ES-I3 (cell line): ENCODE data around the gene ABCA7.
A peak's percentile ranks its signal among the peaks of the same experiment; 100 is the strongest.

Experiments
- H3K36me3 ChIP-seq: 2 replicates; pipeline ENCODE4 v1.6.1; 2013; ENCODE audit warnings: mild to moderate bottlenecking, low read length, control low read depth, moderate library complexity; ENCODE audit not compliant: insufficient read depth
- H3K4me1 ChIP-seq: 2 replicates; pipeline ENCODE4 v1.6.1; 2013; ENCODE audit warnings: mild to moderate bottlenecking, control low read depth, low read length; ENCODE audit not compliant: insufficient read depth
- H3K9ac ChIP-seq: 2 replicates; pipeline ENCODE4 v1.6.1; 2013; ENCODE audit warnings: low read depth, mild to moderate bottlenecking, low read length, moderate library complexity
- H3K9me3 ChIP-seq: 2 replicates; pipeline ENCODE4 v1.6.1; 2013; ENCODE audit warnings: mild to moderate bottlenecking, low read length, moderate library complexity; ENCODE audit not compliant: control insufficient read depth, insufficient read depth

ABCA7 gene

DNA sequence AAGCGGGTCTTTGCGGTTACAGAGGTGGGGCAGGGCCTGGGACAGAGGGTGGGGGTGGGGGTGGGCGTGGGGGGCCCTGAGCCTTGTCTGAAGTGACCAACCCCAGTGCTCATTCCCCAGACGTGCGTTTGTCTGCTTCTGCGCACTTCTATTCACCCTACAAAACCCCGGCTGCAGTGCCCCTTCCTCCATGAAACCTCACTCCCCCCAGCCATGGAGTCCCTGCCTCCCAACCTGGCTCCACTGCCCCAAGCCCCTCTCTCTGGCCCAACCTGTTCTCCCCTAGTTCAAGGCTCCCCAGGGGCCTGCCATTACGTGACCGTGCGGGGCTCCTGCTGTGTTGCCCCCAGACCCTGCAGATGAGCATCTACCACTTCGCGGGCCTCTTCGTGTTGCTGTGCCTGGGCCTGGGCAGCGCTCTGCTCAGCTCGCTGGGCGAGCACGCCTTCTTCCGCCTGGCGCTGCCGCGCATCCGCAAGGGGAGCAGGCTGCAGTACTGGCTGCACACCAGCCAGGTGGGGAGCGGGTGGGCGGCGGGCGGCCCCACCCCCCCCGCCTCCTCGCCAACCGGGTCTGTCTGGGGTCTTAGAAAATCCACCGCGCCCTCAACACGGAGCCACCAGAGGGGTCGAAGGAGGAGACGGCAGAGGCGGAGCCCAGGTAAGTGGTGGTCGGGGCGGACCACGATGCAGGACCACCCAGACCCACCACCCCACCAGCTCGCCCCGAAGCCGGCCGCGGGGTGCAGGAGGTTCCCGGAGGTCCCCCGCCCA, 31.5 kb upstream of the ABCA7 start:
- Histone ChIP-seq H3K36me3 (no peaks in the 10 kb centered on the region), H3K9me3 (no peaks in the 10 kb centered on the region), H3K9ac (no peak overlapping the region), H3K4me1 (no peaks in the 10 kb centered on the region)

DNA sequence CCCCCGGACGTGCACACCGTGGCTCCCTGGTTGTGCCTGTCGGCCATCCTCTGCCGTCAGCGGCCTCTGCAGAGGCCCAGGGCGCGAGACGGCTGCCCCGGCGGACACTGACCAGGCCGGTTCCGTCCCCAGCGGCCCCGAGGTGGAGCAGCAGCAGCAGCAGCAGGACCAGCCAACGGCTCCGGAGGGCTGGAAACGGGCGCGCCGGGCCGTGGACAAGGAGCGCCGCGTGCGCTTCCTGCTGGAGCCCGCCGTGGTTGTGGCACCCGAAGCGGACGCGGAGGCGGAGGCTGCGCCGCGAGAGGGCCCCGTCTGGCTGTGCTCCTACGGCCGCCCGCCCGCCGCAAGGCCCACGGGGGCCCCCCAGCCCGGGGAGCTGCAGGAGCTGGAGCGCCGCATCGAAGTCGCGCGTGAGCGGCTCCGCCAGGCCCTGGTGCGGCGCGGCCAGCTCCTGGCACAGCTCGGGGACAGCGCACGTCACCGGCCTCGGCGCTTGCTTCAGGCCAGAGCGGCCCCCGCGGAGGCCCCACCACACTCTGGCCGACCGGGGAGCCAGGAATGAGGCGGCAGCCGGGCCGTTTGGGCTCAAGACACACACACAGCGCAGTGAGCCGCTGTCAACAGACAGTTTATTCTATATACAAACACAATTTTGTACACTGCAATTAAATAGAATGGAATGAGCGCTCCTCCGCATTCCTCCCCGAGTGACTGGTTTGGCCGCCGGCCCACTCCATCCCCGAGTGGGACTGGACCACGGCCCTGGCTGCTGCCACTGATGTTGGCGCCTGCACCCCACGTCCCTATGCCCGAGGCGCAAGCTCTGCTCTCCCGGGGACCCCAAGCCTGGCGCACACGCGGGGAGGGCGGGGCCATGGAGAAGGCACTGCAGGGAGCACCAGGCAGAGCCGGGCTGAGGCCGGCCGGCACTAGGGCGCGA, 30.6 kb upstream of the ABCA7 start:
- H3K36me3 ChIP-seq = no peaks in the 10 kb centered on the region
- H3K4me1 ChIP-seq = no peaks in the 10 kb centered on the region
- H3K9ac ChIP-seq = no peak overlapping the region
- H3K9me3 ChIP-seq = no peaks in the 10 kb centered on the region

DNA sequence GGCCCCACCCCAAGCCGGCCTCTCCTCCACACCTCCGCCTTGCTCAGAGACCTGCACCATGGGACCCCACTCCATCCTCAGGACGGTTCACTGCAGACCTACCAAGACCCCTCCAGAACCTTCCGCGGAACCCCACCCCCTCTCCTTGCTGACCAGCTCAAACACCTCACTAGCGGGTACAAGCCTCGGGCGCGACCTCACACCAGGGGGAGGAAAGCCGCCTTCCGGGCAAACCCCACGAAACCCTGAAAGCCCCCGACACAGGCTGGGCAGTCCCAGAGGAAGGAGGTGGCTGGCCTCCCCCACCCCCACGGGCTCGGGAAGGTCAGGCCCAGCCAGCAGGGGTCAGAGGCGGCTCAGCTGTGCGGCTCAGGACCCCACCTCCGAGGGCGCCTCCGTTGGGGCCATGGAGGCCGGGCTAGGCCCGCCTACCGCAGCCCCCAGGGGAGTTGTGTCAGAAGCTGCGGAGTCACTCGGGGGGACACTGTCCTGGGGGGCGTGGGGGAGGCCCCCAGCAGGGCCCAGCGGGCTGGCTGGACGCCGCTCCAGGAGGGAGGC, 29.8 kb upstream of the ABCA7 start:
- Histone ChIP-seq H3K9ac (no peak overlapping the region), H3K9me3 (no peaks in the 10 kb centered on the region), H3K4me1 (no peaks in the 10 kb centered on the region), H3K36me3 (no peaks in the 10 kb centered on the region)

- Histone ChIP-seq H3K36me3 (no peaks in the 10 kb centered on the region), H3K9me3 (no peaks in the 10 kb centered on the region), H3K4me1 (no peaks in the 10 kb centered on the region), H3K9ac (no peak overlapping the region)
These were observed 29.1 kb upstream of the ABCA7 start for GRCh38 chr19:1010586-1011510.

- Histone ChIP-seq H3K36me3 (no peaks in the 10 kb centered on the region), H3K9ac (no peak overlapping the region), H3K9me3 (no peaks in the 10 kb centered on the region), H3K4me1 (peaks cover 7% of the 10 kb centered on the region)
These were observed 28.0 kb upstream of the ABCA7 start for GRCh38 chr19:1011831-1012333.

DNA sequence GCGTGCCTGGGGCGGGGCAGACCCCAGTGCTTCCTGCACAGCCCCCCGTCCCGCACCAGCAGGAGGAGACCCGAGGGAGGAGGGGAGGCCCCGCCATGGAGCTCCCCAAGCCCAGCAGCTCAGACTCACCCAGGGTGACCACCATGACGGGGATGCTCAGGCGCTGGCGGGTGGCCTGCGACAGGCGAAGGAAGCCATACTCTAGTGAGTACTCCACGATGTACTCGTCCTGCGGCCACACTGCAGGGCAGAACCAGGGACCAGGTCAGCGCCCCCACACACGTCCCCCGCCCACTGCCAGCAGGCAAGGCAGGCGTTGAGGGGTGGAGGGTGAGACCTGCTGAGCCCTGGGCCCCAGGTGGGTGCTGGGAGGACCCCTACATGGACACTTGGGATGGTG, 27.6 kb upstream of the ABCA7 start:
- no peaks in the 10 kb centered on the region for H3K36me3 ChIP-seq
- H3K4me1 ChIP-seq = peaks cover 11% of the 10 kb centered on the region
- no peak overlapping the region for H3K9ac ChIP-seq
- H3K9me3 ChIP-seq = no peaks in the 10 kb centered on the region

GRCh38 chr19:1013218-1013617, 26.7 kb upstream of the ABCA7 start:
- no peaks in the 10 kb centered on the region for H3K36me3 ChIP-seq
- H3K9me3 ChIP-seq = no peaks in the 10 kb centered on the region
- peaks cover 20% of the 10 kb centered on the region for H3K4me1 ChIP-seq
- H3K9ac ChIP-seq = no peak overlapping the region

DNA sequence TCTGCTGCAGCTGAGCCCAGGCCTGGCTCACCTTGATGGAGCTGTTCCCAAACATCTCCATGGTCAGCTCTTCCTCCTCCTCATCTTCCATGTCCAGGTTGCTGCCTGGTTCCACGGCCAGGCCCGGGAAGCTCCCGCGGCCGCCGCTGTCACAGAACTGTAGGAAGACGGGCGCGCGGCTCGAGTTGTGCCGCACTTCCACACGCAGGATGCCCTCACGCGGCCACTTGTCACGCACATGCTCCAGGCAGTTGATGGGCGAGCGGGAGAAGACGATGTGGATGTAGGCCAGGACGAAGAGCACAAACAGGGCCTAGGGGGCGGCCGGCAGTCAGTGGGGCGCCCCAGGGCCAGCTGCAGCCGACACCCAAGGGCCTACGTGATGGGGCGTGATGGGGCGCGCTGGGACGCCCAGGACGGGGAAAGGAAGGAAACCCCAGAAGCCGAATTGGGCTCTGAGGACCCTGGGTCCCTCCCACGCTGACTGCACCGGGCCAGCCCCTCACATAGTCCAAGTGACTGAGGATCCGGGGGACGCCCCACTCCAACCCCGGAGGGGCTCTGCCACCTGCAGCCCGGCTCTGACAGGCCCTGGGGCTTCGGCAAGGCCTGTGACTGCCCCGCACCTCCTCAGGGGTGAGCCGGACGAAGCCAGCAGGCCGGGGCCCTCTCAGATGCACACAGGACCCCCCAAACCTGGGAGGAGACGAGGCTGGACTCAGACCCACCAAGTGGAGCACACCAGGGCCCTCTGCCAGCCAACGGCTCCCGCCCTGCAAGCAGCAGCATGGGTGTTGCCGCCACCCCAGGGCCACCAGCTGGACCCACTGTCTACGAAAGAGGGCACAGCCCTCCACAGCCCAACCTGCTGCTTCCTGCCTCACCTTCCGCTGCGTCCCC, 25.5 kb upstream of the ABCA7 start:
- Histone ChIP-seq H3K9me3 (no peaks in the 10 kb centered on the region), H3K9ac (no peak overlapping the region), H3K36me3 (no peaks in the 10 kb centered on the region)

GRCh38 chr19:1015061-1015781, 24.7 kb upstream of the ABCA7 start:
- H3K9me3 ChIP-seq = no peaks in the 10 kb centered on the region
- H3K4me1 ChIP-seq = peaks cover 22% of the 10 kb centered on the region
- no peaks in the 10 kb centered on the region for H3K36me3 ChIP-seq
- peak overlapping the region; percentile 20; the same call in 1 of the 2 replicates for H3K9ac ChIP-seq

More for the DNA sequence above, 25.5 kb upstream of the ABCA7 start:
- H3K4me1 ChIP-seq = peaks cover 22% of the 10 kb centered on the region

DNA sequence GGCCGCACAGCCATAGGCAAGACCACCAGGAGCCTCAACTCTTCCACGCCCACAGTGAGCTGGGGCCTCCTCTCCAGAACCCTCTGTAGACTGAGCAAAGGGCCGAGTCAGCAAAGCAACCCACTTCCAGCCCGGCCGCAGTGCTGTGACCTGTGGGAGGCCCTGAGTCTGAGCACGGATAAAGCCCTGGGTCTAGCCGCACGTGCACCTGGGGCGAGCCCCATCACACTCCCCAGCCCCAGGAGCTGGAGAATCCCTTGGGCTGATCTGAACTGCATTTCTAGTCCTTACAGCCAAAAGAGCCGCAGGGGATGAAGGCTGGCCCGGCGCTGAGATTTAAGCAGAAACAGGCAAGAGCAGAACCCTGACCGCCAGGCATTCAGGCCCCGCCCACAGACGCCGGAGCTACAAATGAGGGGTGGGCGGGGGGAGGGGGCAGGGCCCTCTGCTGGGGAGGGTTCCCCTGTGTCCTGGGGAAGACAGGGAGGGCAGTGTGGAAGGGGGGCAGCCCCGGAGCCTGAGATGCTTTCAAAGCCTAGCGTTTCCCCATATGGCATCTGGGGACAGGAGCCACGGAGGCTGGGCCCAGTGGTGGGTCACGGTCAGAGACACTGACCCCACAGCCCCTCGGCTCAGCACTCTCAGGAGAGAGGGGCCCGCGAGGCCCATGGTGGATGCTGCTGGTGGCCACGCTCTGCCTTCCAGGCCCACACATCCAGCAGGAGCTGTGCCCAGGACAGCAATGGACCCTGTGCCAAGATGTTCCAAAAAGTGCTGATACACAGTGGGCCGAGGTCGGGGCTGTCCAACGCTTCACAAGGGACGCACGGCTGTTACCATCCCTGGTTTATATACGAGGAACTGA, 23.9 kb upstream of the ABCA7 start:
- Histone ChIP-seq H3K9me3 (no peaks in the 10 kb centered on the region), H3K4me1 (peaks cover 22% of the 10 kb centered on the region), H3K36me3 (no peaks in the 10 kb centered on the region), H3K9ac (peak overlapping the region; percentile 20; the same call in 1 of the 2 replicates)

GRCh38 chr19:1016647-1017114, 23.2 kb upstream of the ABCA7 start:
- H3K9ac ChIP-seq = no peak overlapping the region
- no peaks in the 10 kb centered on the region for H3K36me3 ChIP-seq
- no peaks in the 10 kb centered on the region for H3K9me3 ChIP-seq
- peaks cover 22% of the 10 kb centered on the region for H3K4me1 ChIP-seq
